Fibroblast of skin of scalp (primary cell): ENCODE results near the gene BCL11A.
"Not testable (repeated sequence)": the region's sequence is repeated elsewhere in the genome, so short reads cannot be mapped to it uniquely, and the experiment has no call there.

ENCODE experiments used
- DNase-seq: peaks from one replicate; pipeline ENCODE4 v3.0.0-alpha.2; 2013

BCL11A gene

GRCh38 chr2:60426880-60427279 is 126.6 kb downstream of the BCL11A start:
- DNase-seq = no peak

GRCh38 chr2:60426341-60426740 is 127.1 kb downstream of the BCL11A start:
- no peak for DNase-seq

GRCh38 chr2:60424233-60424632 is 129.2 kb downstream of the BCL11A start:
- DNase-seq = no peak

- no peak for DNase-seq
Measured at GRCh38 chr2:60423505-60423904, 129.9 kb downstream of the BCL11A start.

- no peak for DNase-seq
Measured at GRCh38 chr2:60422826-60423483, 130.5 kb downstream of the BCL11A start.

- not testable (repeated sequence) for DNase-seq
Measured at GRCh38 chr2:60417210-60417609, 136.2 kb downstream of the BCL11A start.

- no peak for DNase-seq
Measured at GRCh38 chr2:60416221-60417008, 137.0 kb downstream of the BCL11A start.

GRCh38 chr2:60415814-60416213 is 137.6 kb downstream of the BCL11A start:
- no peak for DNase-seq

GRCh38 chr2:60414495-60415138 is 138.8 kb downstream of the BCL11A start:
- DNase-seq = peak; percentile 97

GRCh38 chr2:60413814-60414168 is 139.7 kb downstream of the BCL11A start:
- no peak for DNase-seq

GRCh38 chr2:60413069-60413813 is 140.2 kb downstream of the BCL11A start:
- DNase-seq = no peak

- DNase-seq = no peak
Measured at GRCh38 chr2:60412620-60413019, 140.8 kb downstream of the BCL11A start.

- no peak for DNase-seq
Measured at GRCh38 chr2:60412027-60412426, 141.4 kb downstream of the BCL11A start.

- peak; percentile 65 for DNase-seq
Measured at GRCh38 chr2:60411295-60411694, 142.2 kb downstream of the BCL11A start.

- no peak for DNase-seq
Measured at GRCh38 chr2:60410456-60411146, 142.9 kb downstream of the BCL11A start.

- no peak for DNase-seq
Measured at GRCh38 chr2:60409531-60409871, 144.0 kb downstream of the BCL11A start.

- no peak for DNase-seq
Measured at GRCh38 chr2:60408811-60409530, 144.5 kb downstream of the BCL11A start.

GRCh38 chr2:60408207-60408606 is 145.2 kb downstream of the BCL11A start:
- DNase-seq = peak; percentile 79

- DNase-seq = no peak
Measured at GRCh38 chr2:60407398-60407797, 146.1 kb downstream of the BCL11A start.

GRCh38 chr2:60406192-60406591 is 147.3 kb downstream of the BCL11A start:
- DNase-seq = no peak

- DNase-seq = no peak
Measured at GRCh38 chr2:60405271-60405919, 148.1 kb downstream of the BCL11A start.
